WTC11 (cell line): ENCODE data around the gene RNF103. TPM values are rescaled to one million over a fixed set of nuclear protein-coding genes. Genes with fewer than 3 reads are reported as not detected.

ENCODE experiments used
- ATAC-seq: fragments of 200-7000 bp; cut with Tn5 transposase; 2 replicates; pipeline ENCODE4 v1.10.0; 2021; ENCODE audit warnings: mild to moderate bottlenecking, moderate library complexity
- CTCF ChIA-PET: fragments of 300-600 bp; sonication (Branson Sonifier 250); formaldehyde crosslinking; loops from one replicate; lab custom pipeline; 2021; ENCODE audit warnings: antibody characterized with exemption; lab: Charles Lee
- POLR2A ChIA-PET: fragments of 350-600 bp; sonication (Branson Sonifier 250); formaldehyde crosslinking; loops from one replicate; lab custom pipeline; 2021; ENCODE audit warnings: antibody characterized with exemption; lab: Charles Lee
- DNase-seq: peaks from one replicate; pipeline ENCODE4 v3.0.0; 2021; ENCODE audit warnings: low spot score
- H3K27ac Mint-ChIP-seq: 2 replicates; pipeline ENCODE4 v1.8.0; 2021; ENCODE audit warnings: mixed read lengths
- H3K27me3 Mint-ChIP-seq: 2 replicates; pipeline ENCODE4 v1.8.0; 2021; ENCODE audit warnings: low read depth, mild to moderate bottlenecking, moderate library complexity, mixed read lengths
- H3K36me3 Mint-ChIP-seq: 2 replicates; pipeline ENCODE4 v1.8.0; 2021; ENCODE audit warnings: mixed read lengths
- H3K4me1 Mint-ChIP-seq: 2 replicates; pipeline ENCODE4 v1.8.0; 2022; ENCODE audit warnings: mixed read lengths
- H3K4me3 Mint-ChIP-seq: 2 replicates; pipeline ENCODE4 v1.8.0; 2021; ENCODE audit warnings: mild to moderate bottlenecking, moderate library complexity, mixed read lengths
- H3K9me3 Mint-ChIP-seq: 2 replicates; pipeline ENCODE4 v1.8.0; 2021; ENCODE audit warnings: mixed read lengths
- ATF3 ChIP-seq: sonication (generic); formaldehyde crosslinking; conservative IDR thresholded peaks from 2 replicates; pipeline ENCODE4 v1.8.1; 2022; ENCODE audit warnings: mild to moderate bottlenecking, missing genetic modification reagents
- CTCF ChIP-seq: fragments of 200-600 bp; IDR thresholded peaks from 2 replicates; pipeline ENCODE4 v1.8.0; 2022; ENCODE audit warnings: antibody characterized with exemption
- E2F4 ChIP-seq: sonication (generic); formaldehyde crosslinking; IDR thresholded peaks from 2 replicates; pipeline ENCODE4 v1.8.1; 2022; ENCODE audit warnings: low read depth, mild to moderate bottlenecking, moderate library complexity, missing genetic modification reagents, borderline replicate concordance
- E2F5 ChIP-seq: sonication (generic); formaldehyde crosslinking; IDR thresholded peaks from 2 replicates; pipeline ENCODE4 v1.8.1; 2022; ENCODE audit warnings: mild to moderate bottlenecking, moderate library complexity, missing genetic modification reagents
- ERG ChIP-seq: fragments of 250-450 bp; sonication (Bioruptor Pico); IDR thresholded peaks from 2 replicates; pipeline ENCODE4 v1.8.0; 2021; ENCODE audit warnings: mild to moderate bottlenecking
- ESRRA ChIP-seq: sonication (generic); formaldehyde crosslinking; IDR thresholded peaks from 2 replicates; pipeline ENCODE4 v1.8.1; 2022; ENCODE audit warnings: mild to moderate bottlenecking, missing genetic modification reagents, borderline replicate concordance
- FOXP1 ChIP-seq: sonication (generic); formaldehyde crosslinking; IDR thresholded peaks from 2 replicates; pipeline ENCODE4 v1.8.0; 2022; ENCODE audit warnings: missing genetic modification reagents, mild to moderate bottlenecking, moderate library complexity, borderline replicate concordance
- IRF2 ChIP-seq: sonication (generic); formaldehyde crosslinking; IDR thresholded peaks from 2 replicates; pipeline ENCODE4 v1.8.0; 2022; ENCODE audit warnings: low read depth, missing genetic modification reagents, borderline replicate concordance
- NFATC4 ChIP-seq: fragments of 250-450 bp; sonication (Bioruptor Pico); IDR thresholded peaks from 2 replicates; pipeline ENCODE4 v1.9.0; 2021; ENCODE audit warnings: mild to moderate bottlenecking
- NR3C1 ChIP-seq: sonication (generic); formaldehyde crosslinking; conservative IDR thresholded peaks from 2 replicates; pipeline ENCODE4 v1.8.1; 2023; ENCODE audit warnings: low read depth, mild to moderate bottlenecking, missing genetic modification reagents
- PRDM15 ChIP-seq: sonication (generic); formaldehyde crosslinking; IDR thresholded peaks from 2 replicates; pipeline ENCODE4 v1.8.0; 2022; ENCODE audit warnings: missing genetic modification reagents
- RORB ChIP-seq: fragments of 250-450 bp; sonication (Bioruptor Pico); IDR thresholded peaks from 2 replicates; pipeline ENCODE4 v1.9.0; 2021; ENCODE audit warnings: mild to moderate bottlenecking
- TP53 ChIP-seq: sonication (generic); formaldehyde crosslinking; IDR thresholded peaks from 2 replicates; pipeline ENCODE4 v1.8.1; 2023; ENCODE audit warnings: mild to moderate bottlenecking, missing genetic modification reagents
- ZMAT4 ChIP-seq: fragments of 250-450 bp; sonication (Bioruptor Pico); IDR thresholded peaks from 2 replicates; pipeline ENCODE4 v1.9.0; 2021; ENCODE audit warnings: mild to moderate bottlenecking
- ZNF263 ChIP-seq: sonication (generic); formaldehyde crosslinking; IDR thresholded peaks from 2 replicates; pipeline ENCODE4 v1.8.1; 2022; ENCODE audit warnings: low read depth, mild to moderate bottlenecking, moderate library complexity, missing genetic modification reagents
- ZNF425 ChIP-seq: fragments of 250-450 bp; sonication (Bioruptor Pico); conservative IDR thresholded peaks from 2 replicates; pipeline ENCODE4 v1.9.0; 2021; ENCODE audit warnings: mild to moderate bottlenecking
- total RNA-seq: library from RNA; stranded (reverse); gene quantifications from 3 replicates; pipeline ENCODE4 v1.2.3, GENCODE V29; 2021

The RNF103 gene
- total RNA-seq, 1 experiment from 2014 or later: 6.8 TPM

- H3K36me3 Mint-ChIP-seq: peaks cover 13% of the 10 kb centered on the region
- ChIA-PET POLR2A (no interaction called here), CTCF (no interaction called here)
- no peak overlapping the region for H3K27ac Mint-ChIP-seq
- no peak for ATAC-seq
- H3K4me1 Mint-ChIP-seq: no peaks in the 10 kb centered on the region
- no peak overlapping the region for H3K4me3 Mint-ChIP-seq
- no peaks in the 10 kb centered on the region for H3K27me3 Mint-ChIP-seq
- DNase-seq: no peak
- TF ChIP-seq ZNF263 (CRISPR knock-in tag) (no peak), CTCF (no peak), E2F5 (CRISPR knock-in tag) (no peak), TP53 (no peak), FOXP1 (no peak), ZNF425 (CRISPR knock-in tag) (no peak), ESRRA (CRISPR knock-in tag) (no peak), ERG (CRISPR knock-in tag) (no peak), PRDM15 (CRISPR knock-in tag) (no peak), E2F4 (no peak), NR3C1 (CRISPR knock-in tag) (no peak), IRF2 (no peak), NFATC4 (no peak), RORB (no peak), ATF3 (CRISPR knock-in tag) (no peak), ZMAT4 (CRISPR knock-in tag) (no peak)
- no peaks in the 10 kb centered on the region for H3K9me3 Mint-ChIP-seq
These were observed 19.8 kb downstream of the RNF103 start for GRCh38 chr2:86603905-86604304.
